Mesothelial cell of epicardium (in vitro differentiated cells): ENCODE results near the gene EEF1A2. TPM values are rescaled to one million over a fixed set of nuclear protein-coding genes. Genes with fewer than 3 reads are reported as not detected.

Experiments
- DNase-seq, 2 experiments: peaks; one replicate each; pipeline ENCODE4 v3.0.0; 2021; ENCODE audit warnings: low spot score in 2 of 2; ENCODE audit not compliant: unreplicated experiment in 2 of 2
- H3K27ac Mint-ChIP-seq: 2 replicates; pipeline ENCODE4 v1.8.0; 2021; ENCODE audit warnings: mixed read lengths
- H3K27me3 Mint-ChIP-seq: 2 replicates; pipeline ENCODE4 v1.8.0; 2021; ENCODE audit warnings: low read depth, mixed read lengths
- H3K36me3 Mint-ChIP-seq: 2 replicates; pipeline ENCODE4 v1.8.0; 2021; ENCODE audit warnings: mixed read lengths
- H3K4me1 Mint-ChIP-seq: 2 replicates; pipeline ENCODE4 v1.8.0; 2021; ENCODE audit warnings: mixed read lengths
- H3K4me3 Mint-ChIP-seq: 2 replicates; pipeline ENCODE4 v1.8.0; 2021; ENCODE audit warnings: mild to moderate bottlenecking, moderate library complexity, mixed read lengths
- H3K9me3 Mint-ChIP-seq: 2 replicates; pipeline ENCODE4 v1.8.0; 2021; ENCODE audit warnings: mixed read lengths
- total RNA-seq: library from RNA; stranded (reverse); gene quantifications from 3 replicates; pipeline ENCODE4 v1.2.1, GENCODE V29; 2021
- TF ChIP-seq, protein P1 (sequence below): fragments of 200-600 bp; sonication (generic); IDR thresholded peaks from one replicate; pipeline ENCODE4 v1.5.0; 2021; ENCODE audit warnings: antibody characterized with exemption; ENCODE audit not compliant: unreplicated experiment

EEF1A2 gene
- total RNA-seq, 1 donor from 2014 or later = 14.6 TPM

DNA sequence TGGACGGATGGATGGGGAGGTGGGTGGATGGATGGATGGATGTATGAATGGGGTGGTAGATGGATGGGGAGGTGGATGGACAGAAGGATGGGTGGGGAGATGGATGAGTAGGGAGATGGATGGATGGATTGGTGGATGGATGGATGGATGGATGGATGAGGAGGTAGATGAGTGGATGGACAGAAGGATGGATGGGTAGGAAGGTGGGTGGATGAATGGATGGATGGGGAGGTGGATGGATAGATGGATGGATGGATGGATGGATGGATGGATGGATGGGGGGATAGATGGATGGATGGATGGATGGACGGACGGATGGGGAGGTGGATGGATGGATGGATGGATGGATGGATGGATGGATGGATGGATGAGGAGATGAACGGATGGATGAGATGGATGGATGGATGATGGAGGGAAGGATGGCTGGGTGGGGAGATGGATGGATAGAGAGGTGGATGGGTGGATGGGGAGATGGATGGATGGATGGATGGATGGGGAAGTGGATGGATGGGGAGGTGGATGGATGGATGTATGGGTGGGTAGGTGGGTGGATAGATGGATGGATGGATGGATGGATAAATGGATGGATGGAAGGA, 7.2 kb downstream of the EEF1A2 start:
- Mint-ChIP-seq H3K4me1 (peaks cover 2% of the 10 kb centered on the region), H3K36me3 (no peaks in the 10 kb centered on the region), H3K9me3 (no peaks in the 10 kb centered on the region), H3K4me3 (no peak overlapping the region), H3K27me3 (peaks cover 53% of the 10 kb centered on the region), H3K27ac (no peak overlapping the region)
- no peak for DNase-seq
- TF ChIP-seq, protein P1, sequence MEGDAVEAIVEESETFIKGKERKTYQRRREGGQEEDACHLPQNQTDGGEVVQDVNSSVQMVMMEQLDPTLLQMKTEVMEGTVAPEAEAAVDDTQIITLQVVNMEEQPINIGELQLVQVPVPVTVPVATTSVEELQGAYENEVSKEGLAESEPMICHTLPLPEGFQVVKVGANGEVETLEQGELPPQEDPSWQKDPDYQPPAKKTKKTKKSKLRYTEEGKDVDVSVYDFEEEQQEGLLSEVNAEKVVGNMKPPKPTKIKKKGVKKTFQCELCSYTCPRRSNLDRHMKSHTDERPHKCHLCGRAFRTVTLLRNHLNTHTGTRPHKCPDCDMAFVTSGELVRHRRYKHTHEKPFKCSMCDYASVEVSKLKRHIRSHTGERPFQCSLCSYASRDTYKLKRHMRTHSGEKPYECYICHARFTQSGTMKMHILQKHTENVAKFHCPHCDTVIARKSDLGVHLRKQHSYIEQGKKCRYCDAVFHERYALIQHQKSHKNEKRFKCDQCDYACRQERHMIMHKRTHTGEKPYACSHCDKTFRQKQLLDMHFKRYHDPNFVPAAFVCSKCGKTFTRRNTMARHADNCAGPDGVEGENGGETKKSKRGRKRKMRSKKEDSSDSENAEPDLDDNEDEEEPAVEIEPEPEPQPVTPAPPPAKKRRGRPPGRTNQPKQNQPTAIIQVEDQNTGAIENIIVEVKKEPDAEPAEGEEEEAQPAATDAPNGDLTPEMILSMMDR = no peak

DNA sequence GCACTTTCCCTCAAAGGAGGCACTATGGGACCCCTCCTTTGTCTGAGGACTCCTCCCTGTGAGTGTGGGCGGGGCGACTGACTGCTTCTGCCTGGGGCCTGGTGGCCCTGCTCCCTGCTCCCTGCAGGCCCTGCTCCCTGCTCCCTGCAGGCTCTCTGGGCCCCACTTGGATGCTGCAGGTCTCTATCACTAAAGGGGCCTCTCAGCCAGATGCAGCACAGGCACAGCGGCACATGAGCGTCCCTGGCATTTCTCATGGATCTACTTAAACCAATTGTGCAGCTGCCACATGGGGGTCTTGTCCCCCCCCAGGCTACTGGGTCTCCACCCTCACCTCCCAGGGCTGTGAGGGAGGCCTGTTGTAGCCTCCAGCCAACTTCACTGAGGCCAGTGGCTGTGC, 7.8 kb downstream of the EEF1A2 start:
- Mint-ChIP-seq H3K4me3 (no peak overlapping the region), H3K9me3 (no peaks in the 10 kb centered on the region), H3K4me1 (no peaks in the 10 kb centered on the region), H3K27ac (no peak overlapping the region), H3K27me3 (peaks cover 50% of the 10 kb centered on the region), H3K36me3 (no peaks in the 10 kb centered on the region)
- TF ChIP-seq, protein P1 = no peak
- no peak for DNase-seq

DNA sequence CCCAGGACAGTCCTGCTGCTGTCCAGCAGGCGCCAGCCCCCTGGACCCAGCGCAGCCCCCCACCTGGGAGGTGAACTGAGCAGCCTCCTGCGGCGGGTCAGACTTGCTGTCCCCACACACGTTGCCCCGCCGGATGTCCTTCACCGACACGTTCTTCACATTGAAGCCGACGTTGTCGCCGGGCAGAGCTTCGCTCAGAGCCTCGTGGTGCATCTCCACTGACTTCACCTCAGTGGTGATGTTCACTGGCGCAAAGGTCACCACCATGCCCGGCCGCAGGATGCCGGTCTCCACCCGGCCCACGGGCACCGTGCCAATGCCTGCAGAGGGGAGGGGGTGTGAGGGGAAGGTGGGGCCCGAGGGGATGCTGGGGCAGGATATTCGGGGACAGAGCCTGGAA, 8.5 kb downstream of the EEF1A2 start:
- Mint-ChIP-seq H3K27me3 (peaks cover 51% of the 10 kb centered on the region), H3K27ac (no peak overlapping the region), H3K4me3 (no peak overlapping the region), H3K9me3 (no peaks in the 10 kb centered on the region), H3K4me1 (no peaks in the 10 kb centered on the region), H3K36me3 (no peaks in the 10 kb centered on the region)
- no peak for DNase-seq
- TF ChIP-seq, protein P1 = no peak

DNA sequence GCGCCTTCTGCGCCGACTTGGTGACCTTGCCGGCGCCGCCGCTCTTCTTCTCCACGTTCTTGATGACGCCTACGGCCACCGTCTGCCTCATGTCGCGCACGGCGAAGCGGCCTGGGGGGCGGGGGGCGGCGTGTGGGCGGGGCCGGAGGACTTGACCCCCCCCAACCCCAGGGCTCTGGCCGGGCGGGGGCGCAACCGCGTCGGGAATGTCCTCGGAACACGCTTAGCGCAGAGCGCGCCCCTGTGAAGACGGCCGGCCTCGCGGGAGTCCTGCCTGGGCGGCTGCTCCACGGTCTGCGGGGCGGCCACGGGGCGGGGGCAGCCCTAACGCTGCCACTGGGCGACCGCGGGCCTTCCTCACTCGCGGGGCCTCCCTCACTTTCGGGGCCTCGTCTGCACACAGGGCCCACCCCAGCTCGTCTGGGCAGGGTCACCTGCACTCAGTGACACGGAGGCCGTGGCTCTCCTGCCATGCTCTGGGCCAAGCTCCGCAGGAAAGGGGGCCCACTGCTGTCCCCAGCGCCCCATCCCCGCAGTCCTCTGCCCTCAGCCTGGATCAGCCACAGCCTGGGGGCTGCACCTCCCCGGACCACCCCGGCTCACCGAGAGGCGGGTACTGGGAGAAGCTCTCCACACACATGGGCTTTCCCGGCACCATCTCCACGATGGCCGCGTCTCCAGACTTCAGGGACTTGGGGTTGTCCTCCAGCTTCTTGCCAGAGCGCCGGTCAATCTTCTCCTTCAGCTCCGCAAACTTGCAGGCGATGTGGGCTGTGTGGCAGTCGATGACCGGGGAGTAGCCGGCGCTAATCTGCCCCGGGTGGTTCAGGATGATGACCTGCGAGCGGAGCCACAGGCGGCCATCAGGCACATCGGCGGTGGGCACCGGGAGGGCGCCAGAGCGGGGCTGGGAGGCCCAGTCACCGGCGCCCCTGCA, 10.3 kb downstream of the EEF1A2 start:
- Mint-ChIP-seq H3K9me3 (no peaks in the 10 kb centered on the region), H3K27ac (no peak overlapping the region), H3K4me1 (peaks cover 2% of the 10 kb centered on the region), H3K4me3 (no peak overlapping the region), H3K36me3 (no peaks in the 10 kb centered on the region), H3K27me3 (peaks cover 54% of the 10 kb centered on the region)
- TF ChIP-seq, protein P1 = no peak
- DNase-seq = no peak

DNA sequence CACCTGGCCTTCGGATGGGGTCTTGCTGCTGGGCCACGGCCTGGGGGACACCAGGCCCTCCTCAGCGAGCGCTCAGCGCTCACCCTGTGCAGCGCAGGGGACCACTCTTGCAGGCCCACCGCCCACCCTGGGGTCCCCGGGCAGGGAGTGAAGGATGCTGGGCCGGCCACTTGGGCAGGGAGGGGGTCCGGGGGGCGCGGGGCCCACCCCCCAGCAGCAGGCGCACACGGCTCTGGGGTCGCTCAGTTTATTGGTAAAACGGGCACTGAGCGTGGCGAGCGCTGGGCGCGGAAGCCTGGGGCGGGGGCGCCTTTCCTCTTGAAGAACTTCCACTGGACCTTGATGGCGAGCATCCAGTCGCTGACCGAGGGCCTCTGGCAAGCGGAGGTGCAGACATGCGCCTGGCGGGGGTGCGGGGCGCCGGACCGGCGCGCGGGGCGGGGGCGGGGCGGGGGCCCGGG, 11.1 kb downstream of the EEF1A2 start:
- no peaks in the 10 kb centered on the region for H3K9me3 Mint-ChIP-seq
- no peaks in the 10 kb centered on the region for H3K36me3 Mint-ChIP-seq
- H3K4me1 Mint-ChIP-seq = peaks cover 5% of the 10 kb centered on the region
- TF ChIP-seq, protein P1 = no peak
- H3K27me3 Mint-ChIP-seq = peaks cover 58% of the 10 kb centered on the region
- no peak overlapping the region for H3K27ac Mint-ChIP-seq
- no peak overlapping the region for H3K4me3 Mint-ChIP-seq
- no peak for DNase-seq
